Measurements from ENCODE around the gene ELF4. TPM values are rescaled to one million over a fixed set of nuclear protein-coding genes. Genes with fewer than 3 reads are reported as not detected.

ELF4 gene
- total RNA-seq, 1 donor, result 25.0 TPM

DNA sequence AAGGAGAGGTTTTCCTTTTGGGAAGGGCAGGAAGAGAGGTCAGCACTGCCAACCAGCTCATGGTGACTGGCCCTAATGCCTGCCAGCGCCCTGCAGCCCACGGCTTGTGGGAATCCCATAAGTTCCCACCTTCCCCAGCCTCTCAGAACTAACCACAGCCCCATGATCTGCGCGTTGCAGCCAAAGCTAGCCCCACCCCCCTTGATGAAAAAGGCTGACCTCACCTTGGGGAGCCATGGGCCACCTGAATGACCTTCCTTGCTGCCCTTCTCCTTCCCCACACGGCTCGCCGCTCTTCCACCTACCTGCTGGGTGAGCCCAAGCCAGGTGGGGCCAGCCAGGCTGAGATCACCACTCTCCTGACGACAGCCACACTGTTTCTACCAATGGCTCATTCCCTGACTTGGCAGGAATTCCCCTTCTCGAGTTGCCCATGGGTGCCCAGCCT lies 3.9 kb upstream of the ELF4 start:
- TF ChIP-seq, protein P1, sequence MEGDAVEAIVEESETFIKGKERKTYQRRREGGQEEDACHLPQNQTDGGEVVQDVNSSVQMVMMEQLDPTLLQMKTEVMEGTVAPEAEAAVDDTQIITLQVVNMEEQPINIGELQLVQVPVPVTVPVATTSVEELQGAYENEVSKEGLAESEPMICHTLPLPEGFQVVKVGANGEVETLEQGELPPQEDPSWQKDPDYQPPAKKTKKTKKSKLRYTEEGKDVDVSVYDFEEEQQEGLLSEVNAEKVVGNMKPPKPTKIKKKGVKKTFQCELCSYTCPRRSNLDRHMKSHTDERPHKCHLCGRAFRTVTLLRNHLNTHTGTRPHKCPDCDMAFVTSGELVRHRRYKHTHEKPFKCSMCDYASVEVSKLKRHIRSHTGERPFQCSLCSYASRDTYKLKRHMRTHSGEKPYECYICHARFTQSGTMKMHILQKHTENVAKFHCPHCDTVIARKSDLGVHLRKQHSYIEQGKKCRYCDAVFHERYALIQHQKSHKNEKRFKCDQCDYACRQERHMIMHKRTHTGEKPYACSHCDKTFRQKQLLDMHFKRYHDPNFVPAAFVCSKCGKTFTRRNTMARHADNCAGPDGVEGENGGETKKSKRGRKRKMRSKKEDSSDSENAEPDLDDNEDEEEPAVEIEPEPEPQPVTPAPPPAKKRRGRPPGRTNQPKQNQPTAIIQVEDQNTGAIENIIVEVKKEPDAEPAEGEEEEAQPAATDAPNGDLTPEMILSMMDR (IDR thresholded peaks at IDR 0.05; ENCODE audit: extremely low read depth, low read depth, low read length), result no peak
- peak; percentile 91 for DNase-seq (ENCODE audit: insufficient read length, low spot score, missing footprints)
- Histone ChIP-seq H3K36me3 (ENCODE audit: insufficient read depth, low read length) (no peaks in the 10 kb centered on the region), H3K9me3 (ENCODE audit: low read depth, low read length) (no peaks in the 10 kb centered on the region), H3K4me1 (ENCODE audit: insufficient read depth, low read length) (peaks cover 22% of the 10 kb centered on the region), H4K20me1 (ENCODE audit: insufficient read depth, low read length) (peaks cover 9% of the 10 kb centered on the region), H3K27me3 (ENCODE audit: insufficient read depth, low read length) (no peaks in the 10 kb centered on the region), H2AFZ (ENCODE audit: low read length) (no peak overlapping the region), H3K27ac (ENCODE audit: low read depth, low read length) (peak overlapping the region; percentile 65), H3K4me2 (ENCODE audit: insufficient read depth, low read length) (peak overlapping the region; percentile 33), H3K4me3 (ENCODE audit: insufficient read depth, low read length) (no peak overlapping the region), H3K79me2 (ENCODE audit: insufficient read depth, low read length) (peaks cover 4% of the 10 kb centered on the region)

GRCh38 chrX:130111220-130112154 lies 1.2 kb upstream of the ELF4 start:
- no peaks in the 10 kb centered on the region for H3K9me3 ChIP-seq (ENCODE audit: low read depth, low read length)
- peak overlapping the region; percentile 33 for H3K27ac ChIP-seq (ENCODE audit: low read depth, low read length)
- DNase-seq (ENCODE audit: insufficient read length, low spot score, missing footprints), result peak; percentile 84
- TF ChIP-seq, protein P1 (IDR thresholded peaks at IDR 0.05; ENCODE audit: extremely low read depth, low read depth, low read length), result no peak
- peak overlapping the region; percentile 65 for H2AFZ ChIP-seq (ENCODE audit: low read length)
- peaks cover 25% of the 10 kb centered on the region for H3K4me1 ChIP-seq (ENCODE audit: insufficient read depth, low read length)
- H3K79me2 ChIP-seq (ENCODE audit: insufficient read depth, low read length), result peaks cover 29% of the 10 kb centered on the region
- peak overlapping the region; percentile 63 for H3K4me3 ChIP-seq (ENCODE audit: insufficient read depth, low read length)
- no peaks in the 10 kb centered on the region for H3K36me3 ChIP-seq (ENCODE audit: insufficient read depth, low read length)
- H4K20me1 ChIP-seq (ENCODE audit: insufficient read depth, low read length), result peaks cover 15% of the 10 kb centered on the region
- H3K4me2 ChIP-seq (ENCODE audit: insufficient read depth, low read length), result peak overlapping the region; percentile 45
- H3K27me3 ChIP-seq (ENCODE audit: insufficient read depth, low read length), result no peaks in the 10 kb centered on the region

DNA sequence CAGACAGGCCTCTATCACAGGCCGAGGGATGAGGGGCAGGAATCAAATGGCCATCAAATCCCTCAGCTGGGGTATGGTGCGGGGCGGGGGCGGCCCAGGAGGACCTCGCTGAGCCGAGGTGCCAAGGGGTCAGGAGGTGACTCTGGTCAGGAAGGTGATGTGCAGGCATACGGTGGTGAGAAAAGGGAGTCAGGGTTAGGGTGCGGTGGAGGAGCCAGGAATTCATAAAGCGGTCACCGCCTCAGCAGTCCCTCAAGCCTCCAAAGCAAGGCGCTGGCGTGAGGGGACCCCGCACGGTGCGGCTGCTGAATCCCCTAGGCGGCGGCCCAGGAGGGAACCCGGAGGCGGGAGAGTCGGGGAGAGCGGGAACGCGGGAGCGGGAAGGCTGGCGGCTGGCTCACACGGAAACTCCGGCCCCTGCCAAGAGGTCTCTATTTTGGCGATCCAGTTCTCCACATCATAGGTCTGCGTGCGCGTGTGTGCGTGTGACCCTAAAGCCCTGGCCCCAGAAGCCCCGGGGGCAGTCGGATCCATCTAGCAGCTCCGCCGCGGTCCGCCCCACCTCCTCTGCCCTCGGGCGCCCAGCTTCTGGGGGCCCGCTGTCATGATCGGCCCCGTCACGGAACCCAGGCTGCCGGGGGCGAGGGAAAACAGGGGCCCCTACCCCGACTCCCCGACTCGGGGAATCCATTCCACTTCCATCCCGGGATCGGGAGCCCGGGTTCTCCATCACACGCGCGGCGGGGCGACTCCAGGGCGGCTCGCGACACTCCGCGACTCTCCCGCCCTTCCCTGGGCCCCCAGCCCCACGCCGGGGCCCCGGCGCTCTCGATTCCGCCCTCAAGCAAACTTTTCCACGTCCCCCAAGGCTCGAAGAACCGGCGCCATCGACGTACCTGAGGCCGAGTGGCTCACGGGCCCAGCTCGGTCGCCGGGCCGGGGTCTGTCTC lies 593 bp downstream of the ELF4 start:
- no peak overlapping the region for H2AFZ ChIP-seq (ENCODE audit: low read length)
- H3K36me3 ChIP-seq (ENCODE audit: insufficient read depth, low read length), result no peaks in the 10 kb centered on the region
- TF ChIP-seq, protein P1 (IDR thresholded peaks at IDR 0.05; ENCODE audit: extremely low read depth, low read depth, low read length), result no peak
- H3K79me2 ChIP-seq (ENCODE audit: insufficient read depth, low read length), result peaks cover 45% of the 10 kb centered on the region
- H3K27ac ChIP-seq (ENCODE audit: low read depth, low read length), result peak overlapping the region; percentile 73
- peak overlapping the region; percentile 75 for H3K4me3 ChIP-seq (ENCODE audit: insufficient read depth, low read length)
- no peaks in the 10 kb centered on the region for H3K27me3 ChIP-seq (ENCODE audit: insufficient read depth, low read length)
- H3K4me2 ChIP-seq (ENCODE audit: insufficient read depth, low read length), result peak overlapping the region; percentile 81
- H3K4me1 ChIP-seq (ENCODE audit: insufficient read depth, low read length), result peaks cover 30% of the 10 kb centered on the region
- H3K9me3 ChIP-seq (ENCODE audit: low read depth, low read length), result no peaks in the 10 kb centered on the region
- peaks cover 27% of the 10 kb centered on the region for H4K20me1 ChIP-seq (ENCODE audit: insufficient read depth, low read length)
- DNase-seq (ENCODE audit: insufficient read length, low spot score, missing footprints), result peak; percentile 90
